GM12878 (cell line): Measurements from ENCODE around the gene GABRB3. TPM values are rescaled to one million over a fixed set of nuclear protein-coding genes. Genes with fewer than 3 reads are reported as not detected.

Experiments
- ATAC-seq: fragments of 200-7000 bp; cut with Tn5 transposase; 3 replicates; pipeline ENCODE4 v1.9.1; 2020; ENCODE audit warnings: mild to moderate bottlenecking, moderate library complexity
- BruUV-seq: library from RNA; stranded (reverse); fragments of 400-500 nt; replicated peaks from 2 replicates; lab custom pipeline; 2021; lab: Mats Ljungman, UMichigan
- CTCF ChIA-PET: fragments of 300-600 bp; sonication (Branson Sonifier 250); formaldehyde crosslinking; extraction: SDS; loops from one replicate; lab custom pipeline; 2021; ENCODE audit warnings: inconsistent platforms; lab: Yijun Ruan, JAX
- POLR2A ChIA-PET: fragments of 350-600 bp; formaldehyde crosslinking; extraction: SDS; loops from one replicate; lab custom pipeline; 2021; ENCODE audit warnings: inconsistent platforms; lab: Charles Lee
- RAD21 ChIA-PET: fragments of 300-600 bp; sonication (Branson Sonifier 250); formaldehyde crosslinking; loops from one replicate; lab custom pipeline; 2023; ENCODE audit warnings: antibody characterized with exemption; ENCODE audit not compliant: unreplicated experiment; lab: Charles Lee
- SMC1A ChIA-PET: fragments of 300-600 bp; sonication (Branson Sonifier 250); formaldehyde crosslinking; loops from one replicate; lab custom pipeline; 2023; ENCODE audit not compliant: unreplicated experiment, uncharacterized antibody; lab: Charles Lee
- DNase-seq: peaks from one replicate; pipeline ENCODE4 v3.0.0-alpha.2; 2011; ENCODE audit warnings: low read depth, low spot score
- FAIRE-seq: peaks from 3 replicates; lab custom pipeline; 2011; peaks lifted over from hg19 to GRCh38; lab: Jason Lieb, UNC
- H2AFZ ChIP-seq: 2 replicates; pipeline ENCODE4 v1.6.0; 2011; ENCODE audit warnings: low read depth, low read length, control low read depth; ENCODE audit not compliant: control insufficient read depth
- H3K27ac ChIP-seq: 2 replicates; pipeline ENCODE4 v1.5.1; 2011; ENCODE audit warnings: control low read depth; ENCODE audit not compliant: control insufficient read depth, insufficient read depth
- H3K27me3 ChIP-seq, 2 experiments: replicated peaks in 1 of 2; 2 replicates each; pipeline versions ENCODE4 v1.6.0 to v1.6.1; 2011; ENCODE audit warnings: low read length in 1 of 2; ENCODE audit not compliant: control insufficient read depth in 2 of 2, insufficient read depth in 2 of 2
- H3K36me3 ChIP-seq, 2 experiments: 2 replicates each; pipeline ENCODE4 v1.5.1; 2011; ENCODE audit warnings: low read length in 1 of 2; ENCODE audit not compliant: control insufficient read depth in 2 of 2, insufficient read depth in 2 of 2
- H3K4me1 ChIP-seq: 2 replicates; pipeline ENCODE4 v1.6.1; 2011; ENCODE audit warnings: mild to moderate bottlenecking, low read length, moderate library complexity, mixed read lengths; ENCODE audit not compliant: control insufficient read depth, insufficient read depth
- H3K4me2 ChIP-seq: 2 replicates; pipeline ENCODE4 v1.6.0; 2011; ENCODE audit warnings: control low read depth; ENCODE audit not compliant: control insufficient read depth, insufficient read depth
- H3K4me3 ChIP-seq: fragments of 200-600 bp; sonication (generic); 2 replicates; pipeline ENCODE4 v1.5.1; 2016
- H3K79me2 ChIP-seq: 2 replicates; pipeline ENCODE4 v1.6.0; 2011; ENCODE audit warnings: low read length; ENCODE audit not compliant: control insufficient read depth, insufficient read depth
- H3K9ac ChIP-seq: 2 replicates; pipeline ENCODE4 v1.8.0; 2011; ENCODE audit warnings: low read length, control low read depth, mixed read lengths; ENCODE audit not compliant: control insufficient read depth, insufficient read depth
- H3K9me3 ChIP-seq: replicated peaks from 3 replicates; pipeline ENCODE4 v1.5.1; 2011; ENCODE audit warnings: mild to moderate bottlenecking, low read length; ENCODE audit not compliant: control insufficient read depth, insufficient read depth
- H4K20me1 ChIP-seq: 2 replicates; pipeline ENCODE4 v1.6.0; 2011; ENCODE audit not compliant: control insufficient read depth, insufficient read depth
- CEBPB ChIP-seq, 2 experiments: fragments of 150-350 bp in 1 of 2; IDR thresholded peaks; 2 replicates each; pipeline ENCODE4 v1.6.1; 2012 to 2014; ENCODE audit warnings: low read depth in 2 of 2, low read length in 2 of 2, borderline replicate concordance in 1 of 2, inconsistent platforms in 1 of 2
- EED ChIP-seq: sonication (generic); IDR thresholded peaks from 2 replicates; pipeline ENCODE4 v1.6.1; 2016; ENCODE audit warnings: antibody characterized with exemption, low read depth
- HDAC2 ChIP-seq: fragments of 200-600 bp; sonication (generic); IDR thresholded peaks from 2 replicates; pipeline ENCODE4 v1.6.1; 2017
- NBN ChIP-seq: fragments of 450-650 bp; IDR thresholded peaks from 2 replicates; pipeline ENCODE4 v1.6.1; 2016
- PBX3 ChIP-seq: IDR thresholded peaks from 2 replicates; pipeline ENCODE4 v1.6.1; 2011; ENCODE audit warnings: mild to moderate bottlenecking, low read depth, low read length, moderate library complexity; ENCODE audit not compliant: insufficient replicate concordance
- REST ChIP-seq: IDR thresholded peaks from 2 replicates; pipeline ENCODE4 v1.6.1; 2012; ENCODE audit warnings: mild to moderate bottlenecking, low read depth, low read length
- SREBF1 ChIP-seq: IDR thresholded peaks from 2 replicates; pipeline ENCODE4 v1.6.1; 2012; ENCODE audit warnings: mild to moderate bottlenecking, low read length
- ZBTB40 ChIP-seq: fragments of 450-650 bp; IDR thresholded peaks from 2 replicates; pipeline ENCODE4 v1.6.1; 2016; ENCODE audit warnings: mild to moderate bottlenecking, moderate library complexity, borderline replicate concordance
- WGBS: methylation state at CpG from one replicate; pipeline ENCODE4 v1.1.6; 2016; ENCODE audit warnings: low lambda C conversion rate; ENCODE audit not compliant: insufficient replicate concordance, insufficient coverage; ENCODE audit errors: missing lambda C conversion rate; 5-methylcytosine and 5-hydroxymethylcytosine counted together
- in situ Hi-C: fragments of 300-500 bp; cut with MboI; formaldehyde crosslinking; loops from 9 replicates; pipeline ENCODE4 v1.14.3; 2018; ENCODE audit warnings: mixed read lengths
- intact Hi-C: fragments of 100-400 bp; cut with micrococcal nuclease; formaldehyde crosslinking; loops from one replicate; pipeline ENCODE4 v1.14.2; 2022; ENCODE audit not compliant: unreplicated experiment
- polyA plus RNA-seq, 11 experiments: library from polyadenylated mRNA; depleted of rRNA in 4 of 11; unstranded in 6 of 11; stranded (reverse) in 5 of 11; fragments of >200 nt; fragmentation: Nextera tagmentation in 4 of 11; fragmentation: Illumina TruSeq in 1 of 11; extraction: Ambion mirVana in 4 of 11; extraction: Trizol in 1 of 11; gene quantifications; 1 replicate in 1 of 11; 2 replicates in 10 of 11; pipeline versions ENCODE4 v1.2.1 to v1.2.3, GENCODE V29; 2011 to 2016; ENCODE audit warnings: inconsistent platforms in 2 of 11, missing spikeins in 2 of 11, low read depth in 1 of 11
- total RNA-seq, 4 experiments: library from RNA; depleted of rRNA in 3 of 4; stranded (reverse); fragments of >200 nt in 3 of 4; fragmentation: Illumina TruSeq in 1 of 4; extraction: Trizol in 1 of 4; gene quantifications; 2 replicates each; pipeline versions ENCODE4 v1.2.1 to v1.2.3, GENCODE V29; 2013 to 2021

GABRB3 gene
- total and polyA plus RNA-seq, 10 of the 15 experiments (the other 5 are each of a cell fraction or from before 2014, with no cell fraction given) = 0.05 to 0.08 (median 0.05) TPM; not detected in 7

- Histone ChIP-seq H3K27me3 (no peaks in the 10 kb centered on the region), H3K79me2 (no peaks in the 10 kb centered on the region), H3K27ac (no peak overlapping the region), H3K9ac (no peak overlapping the region), H3K4me3 (no peak overlapping the region), H4K20me1 (no peaks in the 10 kb centered on the region), H3K36me3 (no peaks in the 10 kb centered on the region), H3K4me2 (no peak overlapping the region), H2AFZ (no peak overlapping the region), H3K9me3 (no peaks in the 10 kb centered on the region; the same call in 2 of the 3 replicates), H3K4me1 (no peaks in the 10 kb centered on the region)
- BruUV-seq = no TSS peak
- DNase-seq (no peak), FAIRE-seq (no peak), ATAC-seq (no peak)
- CTCF ChIA-PET = no interaction called here
- SMC1A ChIA-PET = no interaction called here
- WGBS = 41% methylated on average over 4 of the region's 4 CpGs
- in situ Hi-C loops = no loop called here
- RAD21 ChIA-PET = no interaction called here
- POLR2A ChIA-PET = no interaction called here
- TF ChIP-seq NBN = no peak
- TF ChIP-seq PBX3 = no peak
- TF ChIP-seq HDAC2 = no peak
- no peak for TF ChIP-seq SREBF1
- TF ChIP-seq ZBTB40 = no peak
- TF ChIP-seq REST = no peak
- no peak for TF ChIP-seq CEBPB (IDR thresholded peaks at IDR 0.05; ENCODE audit: borderline replicate concordance in 1 of 2, low read depth in 2 of 2, low read length in 2 of 2)
- no peak for TF ChIP-seq EED
- TF ChIP-seq, all 136 proteins: peak for 0
- intact Hi-C loops = no loop called here
Measured at GRCh38 chr15:26691249-26691648, 81.6 kb downstream of the GABRB3 start.
